ENCODE results near the gene BRIP1.
"Not testable (repeated sequence)": the region's sequence is repeated elsewhere in the genome, so short reads cannot be mapped to it uniquely, and the experiment has no call there.

BRIP1 gene

DNA sequence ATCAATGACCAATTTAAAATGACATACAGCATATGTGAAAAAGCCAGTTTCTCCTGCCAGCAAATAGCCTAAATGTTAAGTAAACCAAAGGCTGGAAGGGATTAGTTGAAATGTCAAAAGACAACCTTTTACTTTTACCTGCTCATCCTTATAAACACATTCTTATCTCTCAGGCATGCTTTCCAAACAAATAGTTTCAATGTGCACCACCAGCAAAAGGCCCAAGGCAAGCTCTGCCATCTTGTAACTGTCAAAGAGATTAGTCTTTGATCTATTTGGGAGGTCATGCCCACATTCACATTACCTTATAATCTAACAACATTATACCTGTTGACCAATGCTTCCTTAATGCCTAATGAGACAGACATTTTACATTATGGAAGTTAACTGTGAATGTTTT, 140.1 kb downstream of the BRIP1 start:
- DNase-seq, result no peak

GRCh38 chr17:61722398-61722797, 140.9 kb downstream of the BRIP1 start:
- DNase-seq, result no peak

DNA sequence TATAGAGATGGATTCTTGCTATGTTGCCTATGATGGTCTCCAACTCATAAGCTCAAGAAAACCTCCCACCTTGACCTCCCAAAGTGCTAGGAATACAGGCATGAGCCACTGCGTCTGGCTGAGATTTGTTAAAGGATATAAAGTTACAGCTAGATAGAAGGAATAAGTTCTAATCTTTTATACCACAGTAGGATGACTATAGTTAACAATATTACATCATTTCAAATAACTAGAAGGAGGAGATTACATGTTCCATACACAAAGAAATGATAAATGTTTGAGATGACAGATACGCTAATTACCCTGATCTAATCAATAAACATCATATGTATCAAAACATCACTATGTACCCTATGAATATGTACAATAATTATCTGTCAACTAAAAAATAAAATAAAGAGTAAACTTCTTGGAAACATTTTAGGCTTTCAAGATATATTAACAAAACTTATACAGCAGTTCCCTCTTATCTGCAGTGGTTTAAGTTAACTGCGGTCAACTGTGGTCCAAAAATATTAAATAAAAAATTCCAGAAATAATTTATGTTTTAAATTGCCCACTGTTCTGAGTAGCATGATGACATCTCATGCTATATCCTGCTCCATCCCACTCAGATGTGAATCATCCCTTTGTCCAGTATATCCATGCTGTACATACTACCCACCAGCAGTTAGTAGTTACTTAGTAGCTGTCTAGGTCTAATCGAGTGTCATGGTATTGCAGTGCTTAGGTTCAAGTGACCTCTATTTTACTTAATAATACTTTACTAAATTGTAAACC, 143.1 kb downstream of the BRIP1 start:
- no peak for DNase-seq

- not testable (repeated sequence) for DNase-seq
Measured at GRCh38 chr17:61719220-61719619, 144.1 kb downstream of the BRIP1 start.

DNA sequence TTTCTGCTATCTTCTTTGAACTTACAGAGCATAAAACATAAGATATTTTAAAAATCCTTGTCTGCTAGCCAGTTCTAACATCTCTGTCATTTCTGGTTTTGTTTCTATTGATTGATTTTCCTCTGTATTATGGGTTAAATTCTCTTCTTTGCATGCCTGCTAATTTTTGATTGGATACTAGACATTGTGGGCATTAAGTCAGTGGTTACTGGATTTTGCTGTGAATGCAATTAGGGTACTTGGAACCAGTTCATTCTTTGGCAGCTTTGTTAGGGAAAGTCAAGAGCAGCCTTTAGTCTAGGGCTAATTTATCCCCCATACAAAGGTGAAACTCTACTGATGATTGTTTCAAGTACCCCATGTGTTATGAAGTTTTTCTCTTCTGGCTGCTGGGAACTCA, 145.3 kb downstream of the BRIP1 start:
- DNase-seq, result no peak

- no peak for DNase-seq
Measured at GRCh38 chr17:61717352-61717751, 146.0 kb downstream of the BRIP1 start.

DNA sequence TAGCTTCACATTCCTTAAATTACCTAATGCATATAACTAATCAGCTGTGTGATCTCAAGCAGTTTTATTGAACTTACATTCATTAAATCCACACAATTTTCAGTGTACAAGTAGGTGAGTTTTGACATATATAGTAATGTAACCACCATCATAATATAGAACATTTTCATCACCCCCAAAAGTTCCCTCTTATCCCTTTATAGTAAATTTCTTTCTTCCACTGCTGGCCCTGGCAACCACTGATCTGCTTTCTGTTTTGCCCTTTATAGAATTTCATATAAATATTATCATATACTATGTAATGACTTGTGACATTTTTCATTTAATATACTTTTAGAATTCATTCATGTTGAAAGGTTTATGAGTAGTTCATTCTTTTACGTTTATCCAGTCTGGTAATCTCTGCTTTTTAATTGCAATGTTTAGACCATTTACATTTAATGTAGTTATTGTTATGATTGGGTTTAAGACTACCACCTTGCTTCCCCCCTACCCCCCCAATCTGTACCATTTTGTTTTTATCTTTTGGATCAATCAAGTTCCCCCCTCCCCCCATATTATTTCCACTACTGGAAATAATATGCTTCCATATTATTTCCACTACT, 147.0 kb downstream of the BRIP1 start:
- DNase-seq, result no peak

GRCh38 chr17:61715348-61715747, 148.0 kb downstream of the BRIP1 start:
- no peak for DNase-seq

GRCh38 chr17:61714300-61714699, 149.0 kb downstream of the BRIP1 start:
- no peak for DNase-seq

GRCh38 chr17:61713035-61713434, 150.3 kb downstream of the BRIP1 start:
- DNase-seq, result no peak

DNA sequence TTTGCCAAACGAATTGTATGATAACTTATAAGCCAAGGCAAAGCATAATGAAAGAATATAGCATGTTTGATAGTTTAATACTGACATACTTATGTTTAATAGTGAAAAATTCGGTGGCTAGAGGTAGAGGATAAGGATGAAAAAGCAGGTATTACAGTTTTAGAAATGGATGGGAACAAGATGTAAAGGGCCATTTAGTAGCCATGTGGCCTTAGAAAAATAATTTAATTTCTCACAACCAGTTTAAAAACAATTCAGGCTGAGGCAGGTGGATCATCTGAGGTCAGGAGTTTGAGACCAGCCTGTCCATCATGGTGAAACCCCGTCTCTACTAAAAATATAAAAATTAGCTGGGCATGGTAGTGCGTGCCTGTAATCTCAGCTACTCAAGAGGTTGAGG, 152.8 kb downstream of the BRIP1 start:
- no peak for DNase-seq

DNA sequence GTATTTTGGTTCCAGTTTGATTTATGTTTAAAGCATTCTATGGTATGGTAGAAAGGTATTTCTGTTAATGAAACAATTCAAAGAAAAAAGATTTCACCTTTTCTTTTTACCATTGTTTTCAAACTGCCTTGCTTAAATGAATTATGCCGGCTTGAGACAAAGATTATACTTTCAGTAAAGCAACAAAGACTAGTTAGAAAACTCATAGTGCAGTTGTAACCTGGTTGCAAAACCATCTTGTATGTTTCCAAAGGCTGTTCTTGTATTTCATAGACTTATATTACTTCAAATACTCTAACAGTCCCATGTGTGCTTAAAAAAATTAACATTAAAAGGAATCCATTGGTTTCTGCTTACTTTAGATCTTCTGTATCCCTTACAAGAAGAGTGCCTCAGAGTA, 153.8 kb downstream of the BRIP1 start:
- no peak for DNase-seq

DNA sequence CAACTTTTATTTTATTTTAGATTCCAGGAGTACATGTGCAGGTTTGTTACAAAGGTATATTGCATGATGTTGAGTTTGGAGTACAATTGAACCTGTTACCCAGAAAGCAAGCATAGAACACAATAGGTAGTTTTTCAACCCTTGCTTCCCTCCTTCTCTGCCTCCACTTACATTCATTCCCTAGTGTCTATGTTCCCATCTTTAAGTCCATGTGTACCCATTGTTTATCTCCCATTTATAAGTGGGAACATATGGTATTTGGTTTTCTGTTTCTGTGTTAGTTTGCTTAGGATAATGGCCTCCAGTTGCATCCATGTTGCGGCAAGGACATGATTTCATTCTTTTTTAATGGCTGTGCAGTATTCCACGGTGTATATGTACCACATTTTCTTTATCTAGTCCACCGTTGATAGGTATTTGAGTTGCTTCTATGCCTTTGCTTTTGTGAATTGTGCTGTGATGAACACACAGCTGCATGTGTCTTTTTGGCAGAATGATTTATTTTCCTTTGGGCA, 158.3 kb downstream of the BRIP1 start:
- no peak for DNase-seq

- no peak for DNase-seq
Measured at GRCh38 chr17:61702450-61702849, 160.9 kb downstream of the BRIP1 start.

GRCh38 chr17:61701978-61702377, 161.3 kb downstream of the BRIP1 start:
- no peak for DNase-seq

DNA sequence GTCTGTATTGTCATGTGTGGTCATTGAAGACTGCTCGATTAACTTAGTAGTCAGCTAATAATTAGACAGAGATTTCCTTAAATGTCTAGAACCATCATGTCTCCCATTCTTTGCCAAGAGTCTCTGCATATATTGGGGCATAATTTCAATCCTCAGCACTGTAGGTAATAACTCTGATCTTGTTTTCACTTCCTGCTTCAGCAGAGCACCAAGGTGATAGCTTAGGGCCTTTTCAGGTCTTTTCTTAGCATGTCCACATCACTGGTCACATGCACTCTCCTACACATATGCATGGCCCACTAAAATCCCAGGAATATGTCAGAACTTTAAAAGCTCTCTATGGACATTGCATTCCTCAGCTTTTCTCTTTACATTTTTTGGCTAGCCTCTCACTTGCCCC, 162.0 kb downstream of the BRIP1 start:
- DNase-seq, result no peak

DNA sequence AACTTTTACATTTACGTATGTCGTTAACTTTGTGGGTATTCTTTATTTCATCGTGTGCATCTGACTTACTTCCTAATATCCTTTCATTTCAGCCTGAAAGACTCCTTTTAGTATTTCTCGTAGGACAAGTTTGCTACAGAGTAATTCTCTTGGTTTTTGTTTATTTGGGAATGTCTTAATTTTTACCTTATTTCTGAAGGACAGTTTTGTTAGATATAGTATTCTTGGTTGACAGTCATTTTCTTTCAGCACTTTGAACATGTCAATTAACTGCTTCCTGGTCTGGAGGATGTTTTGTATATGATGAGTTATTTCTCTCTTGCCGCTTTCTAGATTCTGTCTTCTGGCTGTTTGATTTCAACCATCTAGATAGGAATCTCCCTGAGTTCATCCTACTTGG, 163.1 kb downstream of the BRIP1 start:
- DNase-seq, result no peak

DNA sequence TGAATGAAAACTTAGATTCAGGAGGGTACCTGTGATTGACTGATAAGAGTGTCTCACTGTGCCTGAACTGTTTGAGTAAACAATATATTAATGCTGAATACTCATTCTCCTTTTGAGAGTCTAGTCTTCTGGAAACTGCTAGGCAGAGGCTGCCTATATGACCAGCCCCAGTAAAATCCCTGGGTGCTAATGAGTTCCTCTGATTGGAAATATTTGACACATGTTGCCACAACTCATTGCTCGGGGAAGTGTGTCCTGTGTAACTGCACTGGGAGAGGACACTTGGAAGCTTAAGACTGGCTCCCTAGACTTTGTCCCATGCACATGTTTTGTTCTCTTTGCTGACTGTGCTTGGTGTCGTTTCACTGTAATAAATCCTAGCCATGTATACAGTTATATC, 163.6 kb downstream of the BRIP1 start:
- no peak for DNase-seq

GRCh38 chr17:61699032-61699431, 164.3 kb downstream of the BRIP1 start:
- DNase-seq, result no peak

DNA sequence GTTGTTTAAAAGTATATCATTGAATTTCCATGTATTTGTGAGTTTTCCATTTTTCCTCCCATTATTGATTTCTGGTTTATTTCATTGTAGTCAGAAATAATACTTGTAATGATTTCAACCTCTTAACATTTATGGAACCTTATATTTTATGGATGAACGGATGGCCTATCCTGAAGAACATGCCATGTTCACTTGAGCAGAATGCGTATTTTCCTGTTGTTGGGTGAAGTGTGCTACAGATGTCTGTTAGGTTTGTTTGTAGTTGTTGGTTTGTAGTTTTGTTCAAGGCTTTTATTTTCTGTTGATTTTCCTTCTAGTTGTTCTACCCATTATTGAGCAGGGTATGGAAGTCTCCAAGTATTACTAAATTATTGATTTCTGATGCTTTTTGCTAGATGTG, 165.1 kb downstream of the BRIP1 start:
- DNase-seq, result no peak

DNA sequence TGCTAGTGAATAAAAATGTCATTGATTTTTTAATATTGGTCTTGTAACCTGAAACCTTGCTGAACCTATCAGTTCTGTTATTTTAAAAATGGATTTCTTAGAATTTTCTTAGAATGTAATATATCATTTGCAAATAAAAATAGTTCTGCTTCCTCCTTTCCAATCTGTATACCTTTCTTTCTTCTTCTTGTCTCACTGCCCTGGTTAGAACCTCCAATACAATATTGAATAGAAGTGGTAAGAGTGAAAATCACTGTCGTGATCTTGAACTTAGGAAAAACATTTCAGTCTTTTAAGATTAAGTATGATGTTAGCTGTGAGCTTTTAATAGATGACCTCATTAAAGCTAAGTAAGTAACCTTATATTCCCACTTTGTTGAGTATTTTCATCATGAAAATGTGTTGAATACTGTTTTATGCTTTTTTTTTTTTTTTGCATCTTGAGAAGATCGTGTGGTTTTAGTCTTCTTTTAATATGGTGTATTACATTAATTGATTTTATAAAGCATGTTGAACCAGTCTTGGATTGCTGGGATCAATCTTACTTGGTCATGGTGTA, 167.5 kb downstream of the BRIP1 start:
- no peak for DNase-seq

- no peak for DNase-seq
Measured at GRCh38 chr17:61694095-61694494, 169.2 kb downstream of the BRIP1 start.

GRCh38 chr17:61689610-61690180, 173.6 kb downstream of the BRIP1 start:
- DNase-seq, result no peak

- DNase-seq, result no peak
Measured at GRCh38 chr17:61687769-61688168, 175.6 kb downstream of the BRIP1 start.
